Liver (tissue), 9 donors: ENCODE results near the gene SEMA4D. TPM values are rescaled to one million over a fixed set of nuclear protein-coding genes. Genes with fewer than 3 reads are reported as not detected.

ENCODE experiments used
- DNase-seq: peaks from one replicate; pipeline ENCODE4 v3.0.0-alpha.2; 2017; ENCODE audit warnings: low spot score
- H3K27ac ChIP-seq, 2 donors: one replicate each; pipeline ENCODE4 v1.7.0; 2013; ENCODE audit warnings: inconsistent platforms in 2 of 2, low read length in 2 of 2, control low read depth in 1 of 2, low read depth in 1 of 2, mild to moderate bottlenecking in 1 of 2
- H3K27me3 ChIP-seq, 4 donors: one replicate each; pipeline versions ENCODE4 v1.6.1 to v1.7.0; 2013; ENCODE audit warnings: low read length in 3 of 4, inconsistent platforms in 1 of 4, mild to moderate bottlenecking in 1 of 4, moderate library complexity in 1 of 4; ENCODE audit not compliant: control insufficient read depth in 4 of 4, insufficient read depth in 4 of 4
- H3K36me3 ChIP-seq, 4 donors: one replicate each; pipeline versions ENCODE4 v1.6.1 to v1.7.0; 2013; ENCODE audit warnings: low read length in 3 of 4, mild to moderate bottlenecking in 3 of 4, low read depth in 1 of 4, moderate library complexity in 1 of 4; ENCODE audit not compliant: control insufficient read depth in 4 of 4, insufficient read depth in 3 of 4
- H3K4me1 ChIP-seq, 4 donors: one replicate each; pipeline versions ENCODE4 v1.6.1 to v1.7.0; 2013; ENCODE audit warnings: low read length in 3 of 4, mild to moderate bottlenecking in 3 of 4, moderate library complexity in 1 of 4; ENCODE audit not compliant: control insufficient read depth in 4 of 4, insufficient read depth in 4 of 4
- H3K4me3 ChIP-seq, 3 donors: one replicate each; pipeline versions ENCODE4 v1.6.1 to v1.7.0; 2013; ENCODE audit warnings: low read length in 3 of 3, control low read depth in 1 of 3, low read depth in 1 of 3, mild to moderate bottlenecking in 1 of 3
- H3K9ac ChIP-seq, 2 donors: one replicate each; pipeline ENCODE4 v1.7.0; 2013; ENCODE audit warnings: low read length in 2 of 2, mild to moderate bottlenecking in 2 of 2, moderate library complexity in 2 of 2, control low read depth in 1 of 2, low read depth in 1 of 2
- H3K9me3 ChIP-seq, 4 donors: one replicate each; pipeline versions ENCODE4 v1.6.1 to v1.7.0; 2013; ENCODE audit warnings: low read length in 3 of 4; ENCODE audit not compliant: control insufficient read depth in 4 of 4
- EGR1 ChIP-seq, 2 donors: IDR thresholded peaks; 2 replicates each; pipeline ENCODE4 v1.6.1; 2016 to 2018; ENCODE audit warnings: antibody characterized with exemption in 2 of 2, low read depth in 2 of 2
- FOXA1 ChIP-seq: IDR thresholded peaks from 2 replicates; pipeline ENCODE4 v1.6.1; 2016; ENCODE audit warnings: antibody characterized with exemption
- FOXA2 ChIP-seq: IDR thresholded peaks from 2 replicates; pipeline ENCODE4 v1.6.1; 2016; ENCODE audit warnings: antibody characterized with exemption
- GABPA ChIP-seq, 2 donors: IDR thresholded peaks in 1 of 2; conservative IDR thresholded peaks in 1 of 2; 2 replicates each; pipeline ENCODE4 v1.6.1; 2016; ENCODE audit warnings: antibody characterized with exemption in 2 of 2, mild to moderate bottlenecking in 1 of 2, moderate library complexity in 1 of 2
- HNF4A ChIP-seq, 2 donors: conservative IDR thresholded peaks; 2 replicates each; pipeline ENCODE4 v1.6.1; 2016; ENCODE audit warnings: antibody characterized with exemption in 2 of 2, mild to moderate bottlenecking in 2 of 2
- HNF4G ChIP-seq: IDR thresholded peaks from 2 replicates; pipeline ENCODE4 v1.6.1; 2016; ENCODE audit warnings: antibody characterized with exemption
- JUND ChIP-seq, 2 donors: IDR thresholded peaks; 2 replicates each; pipeline ENCODE4 v1.6.1; 2016; ENCODE audit warnings: antibody characterized with exemption in 2 of 2
- MAX ChIP-seq: IDR thresholded peaks from 2 replicates; pipeline ENCODE4 v1.6.1; 2016; ENCODE audit warnings: antibody characterized with exemption
- NR2F2 ChIP-seq: IDR thresholded peaks from 2 replicates; pipeline ENCODE4 v1.6.1; 2016; ENCODE audit warnings: antibody characterized with exemption
- RAD21 ChIP-seq, 2 donors: IDR thresholded peaks; 2 replicates each; pipeline ENCODE4 v1.6.1; 2016; ENCODE audit warnings: antibody characterized with exemption in 2 of 2, mild to moderate bottlenecking in 2 of 2
- RXRA ChIP-seq, 2 donors: IDR thresholded peaks; 2 replicates each; pipeline ENCODE4 v1.6.1; 2017 to 2018; ENCODE audit warnings: antibody characterized with exemption in 2 of 2, mild to moderate bottlenecking in 1 of 2
- SP1 ChIP-seq: IDR thresholded peaks from 2 replicates; pipeline ENCODE4 v1.6.1; 2018; ENCODE audit warnings: antibody characterized with exemption, mild to moderate bottlenecking
- TAF1 ChIP-seq: conservative IDR thresholded peaks from 2 replicates; pipeline ENCODE4 v1.6.1; 2016; ENCODE audit warnings: antibody characterized with exemption, mild to moderate bottlenecking
- YY1 ChIP-seq: IDR thresholded peaks from 2 replicates; pipeline ENCODE4 v1.6.1; 2016; ENCODE audit warnings: antibody characterized with exemption, mild to moderate bottlenecking
- ZBTB33 ChIP-seq: IDR thresholded peaks from 2 replicates; pipeline ENCODE4 v1.6.1; 2016; ENCODE audit warnings: antibody characterized with exemption
- WGBS: extraction: QIAGEN DNeasy Blood & Tissue Kit; methylation state at CpG from one replicate; pipeline ENCODE4 v1.1.7; 2013; 5-methylcytosine and 5-hydroxymethylcytosine counted together
- polyA plus RNA-seq, 2 donors: library from polyadenylated mRNA; stranded (reverse) in 1 of 2; unstranded in 1 of 2; fragments of 200-250 nt in 1 of 2; fragments of >200 nt in 1 of 2; fragmentation: Nextera tagmentation in 1 of 2; extraction: Ambion mirVana in 1 of 2; gene quantifications; one replicate each; pipeline versions ENCODE4 v1.2.1 to v1.2.3, GENCODE V29; 2013 to 2015
- total RNA-seq, 2 donors: library from RNA; depleted of rRNA; stranded (reverse); fragments of >200 nt; gene quantifications; one replicate each; pipeline ENCODE4 v1.2.3, GENCODE V29; 2014
- TF ChIP-seq, protein P1 (sequence below): IDR thresholded peaks from 2 replicates; pipeline ENCODE4 v1.6.1; 2016; ENCODE audit warnings: antibody characterized with exemption, mild to moderate bottlenecking
- TF ChIP-seq, protein P2 (sequence below): IDR thresholded peaks from 2 replicates; pipeline ENCODE4 v1.6.1; 2016; ENCODE audit warnings: antibody characterized with exemption
- TF ChIP-seq, protein P3 (sequence below): fragments of 150-350 bp; IDR thresholded peaks from 2 replicates; pipeline ENCODE4 v1.5.1; 2017; ENCODE audit warnings: improper control_type of control experiment, low read depth, low read length; ENCODE audit not compliant: missing input control
- donor health status: healthy.
- donor health status: healthy.
- donor health status: healthy.
- donor health status: healthy.
- donor health status: healthy.

SEMA4D gene
- total and polyA plus RNA-seq, 4 donors, result 1.4 to 12.0 (median 4.1) TPM

- Histone ChIP-seq H3K9ac (no peak overlapping the region), H3K9me3 (no peaks in the 10 kb centered on the region), H3K4me1 (peaks cover 9 to 21% (median 12%) of the 10 kb centered on the region in 4 donors), H3K27me3 (no peaks in the 10 kb centered on the region), H3K4me3 (no peak overlapping the region), H3K36me3 (peaks cover 8 to 43% (median 31%) of the 10 kb centered on the region in 4 donors), H3K27ac (no peak overlapping the region)
- WGBS, result 78% methylated on average over 8 of the region's 8 CpGs
- peak; percentile 46 for DNase-seq
- peak; percentile 59 for TF ChIP-seq SP1
- no peak for TF ChIP-seq JUND (IDR thresholded peaks at IDR 0.05)
- peak; percentile 30 to 73 for TF ChIP-seq RXRA (IDR thresholded peaks at IDR 0.05)
- peak; percentile 63 to 77 for TF ChIP-seq HNF4A (conservative IDR thresholded peaks at IDR 0.05)
- TF ChIP-seq RAD21 (IDR thresholded peaks at IDR 0.05), result peak in 1 of 2 donors; percentile 46
- TF ChIP-seq MAX, result peak; percentile 65
- peak; percentile 39 for TF ChIP-seq YY1
- no peak for TF ChIP-seq FOXA2
- no peak for TF ChIP-seq TAF1
These were observed 140.3 kb downstream of the SEMA4D start for GRCh38 chr9:89357331-89358197.

DNA sequence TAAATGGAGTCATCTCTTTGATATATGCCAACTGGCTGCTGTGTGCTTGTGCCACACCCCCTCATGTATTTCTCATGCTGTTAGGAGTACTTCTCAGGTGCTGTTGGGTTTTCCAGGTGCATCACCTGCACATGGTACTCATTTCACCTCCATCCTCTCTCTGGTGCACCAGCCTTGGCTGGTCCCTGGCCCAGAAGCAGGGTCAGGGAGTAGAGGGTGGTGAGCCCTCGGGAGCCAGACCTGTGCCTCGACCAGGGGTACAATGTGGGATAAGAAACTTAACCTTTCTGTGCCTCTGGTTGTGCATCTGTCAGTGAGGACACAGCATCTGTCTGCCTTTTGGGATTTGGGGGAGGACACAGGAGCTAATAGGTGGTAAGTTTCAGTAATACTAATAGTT lies 141.1 kb downstream of the SEMA4D start:
- H3K4me1 ChIP-seq, result peaks cover 16 to 28% (median 20%) of the 10 kb centered on the region in 4 donors
- 92% methylated on average over 2 of the region's 2 CpGs for WGBS

More for the DNA sequence above, 141.1 kb downstream of the SEMA4D start:
- Histone ChIP-seq H3K27me3 (no peaks in the 10 kb centered on the region), H3K36me3 (peaks cover 8 to 44% (median 30%) of the 10 kb centered on the region in 4 donors), H3K9me3 (no peaks in the 10 kb centered on the region), H3K9ac (no peak overlapping the region), H3K4me3 (no peak overlapping the region), H3K27ac (peak overlapping the region in 1 of 2 donors; percentile 40)
- DNase-seq, result peak; percentile 31
- TF ChIP-seq NR2F2 (no peak), RAD21 (IDR thresholded peaks at IDR 0.05) (no peak), ZBTB33 (no peak), EGR1 (IDR thresholded peaks at IDR 0.05; ENCODE audit: low read depth in 2 of 2) (no peak), SP1 (no peak), RXRA (IDR thresholded peaks at IDR 0.05) (no peak), MAX (no peak), GABPA (IDR thresholded peaks at IDR 0.05 in 1 of 2, conservative IDR thresholded peaks at IDR 0.05 in 1 of 2) (no peak), YY1 (no peak), FOXA2 (no peak), HNF4A (conservative IDR thresholded peaks at IDR 0.05) (no peak), TAF1 (no peak), JUND (IDR thresholded peaks at IDR 0.05) (no peak), HNF4G (no peak), FOXA1 (no peak)
- TF ChIP-seq, protein P1, sequence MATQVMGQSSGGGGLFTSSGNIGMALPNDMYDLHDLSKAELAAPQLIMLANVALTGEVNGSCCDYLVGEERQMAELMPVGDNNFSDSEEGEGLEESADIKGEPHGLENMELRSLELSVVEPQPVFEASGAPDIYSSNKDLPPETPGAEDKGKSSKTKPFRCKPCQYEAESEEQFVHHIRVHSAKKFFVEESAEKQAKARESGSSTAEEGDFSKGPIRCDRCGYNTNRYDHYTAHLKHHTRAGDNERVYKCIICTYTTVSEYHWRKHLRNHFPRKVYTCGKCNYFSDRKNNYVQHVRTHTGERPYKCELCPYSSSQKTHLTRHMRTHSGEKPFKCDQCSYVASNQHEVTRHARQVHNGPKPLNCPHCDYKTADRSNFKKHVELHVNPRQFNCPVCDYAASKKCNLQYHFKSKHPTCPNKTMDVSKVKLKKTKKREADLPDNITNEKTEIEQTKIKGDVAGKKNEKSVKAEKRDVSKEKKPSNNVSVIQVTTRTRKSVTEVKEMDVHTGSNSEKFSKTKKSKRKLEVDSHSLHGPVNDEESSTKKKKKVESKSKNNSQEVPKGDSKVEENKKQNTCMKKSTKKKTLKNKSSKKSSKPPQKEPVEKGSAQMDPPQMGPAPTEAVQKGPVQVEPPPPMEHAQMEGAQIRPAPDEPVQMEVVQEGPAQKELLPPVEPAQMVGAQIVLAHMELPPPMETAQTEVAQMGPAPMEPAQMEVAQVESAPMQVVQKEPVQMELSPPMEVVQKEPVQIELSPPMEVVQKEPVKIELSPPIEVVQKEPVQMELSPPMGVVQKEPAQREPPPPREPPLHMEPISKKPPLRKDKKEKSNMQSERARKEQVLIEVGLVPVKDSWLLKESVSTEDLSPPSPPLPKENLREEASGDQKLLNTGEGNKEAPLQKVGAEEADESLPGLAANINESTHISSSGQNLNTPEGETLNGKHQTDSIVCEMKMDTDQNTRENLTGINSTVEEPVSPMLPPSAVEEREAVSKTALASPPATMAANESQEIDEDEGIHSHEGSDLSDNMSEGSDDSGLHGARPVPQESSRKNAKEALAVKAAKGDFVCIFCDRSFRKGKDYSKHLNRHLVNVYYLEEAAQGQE, result no peak
- TF ChIP-seq, protein P2, sequence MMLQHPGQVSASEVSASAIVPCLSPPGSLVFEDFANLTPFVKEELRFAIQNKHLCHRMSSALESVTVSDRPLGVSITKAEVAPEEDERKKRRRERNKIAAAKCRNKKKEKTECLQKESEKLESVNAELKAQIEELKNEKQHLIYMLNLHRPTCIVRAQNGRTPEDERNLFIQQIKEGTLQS, result no peak
- TF ChIP-seq, protein P3, sequence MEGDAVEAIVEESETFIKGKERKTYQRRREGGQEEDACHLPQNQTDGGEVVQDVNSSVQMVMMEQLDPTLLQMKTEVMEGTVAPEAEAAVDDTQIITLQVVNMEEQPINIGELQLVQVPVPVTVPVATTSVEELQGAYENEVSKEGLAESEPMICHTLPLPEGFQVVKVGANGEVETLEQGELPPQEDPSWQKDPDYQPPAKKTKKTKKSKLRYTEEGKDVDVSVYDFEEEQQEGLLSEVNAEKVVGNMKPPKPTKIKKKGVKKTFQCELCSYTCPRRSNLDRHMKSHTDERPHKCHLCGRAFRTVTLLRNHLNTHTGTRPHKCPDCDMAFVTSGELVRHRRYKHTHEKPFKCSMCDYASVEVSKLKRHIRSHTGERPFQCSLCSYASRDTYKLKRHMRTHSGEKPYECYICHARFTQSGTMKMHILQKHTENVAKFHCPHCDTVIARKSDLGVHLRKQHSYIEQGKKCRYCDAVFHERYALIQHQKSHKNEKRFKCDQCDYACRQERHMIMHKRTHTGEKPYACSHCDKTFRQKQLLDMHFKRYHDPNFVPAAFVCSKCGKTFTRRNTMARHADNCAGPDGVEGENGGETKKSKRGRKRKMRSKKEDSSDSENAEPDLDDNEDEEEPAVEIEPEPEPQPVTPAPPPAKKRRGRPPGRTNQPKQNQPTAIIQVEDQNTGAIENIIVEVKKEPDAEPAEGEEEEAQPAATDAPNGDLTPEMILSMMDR, result no peak
